GM04504 (cell line): ENCODE data around the gene LY86.
"Not testable (repeated sequence)": the region's sequence is repeated elsewhere in the genome, so short reads cannot be mapped to it uniquely, and the experiment has no call there.

ENCODE experiments used
- DNase-seq: peaks from one replicate; pipeline ENCODE4 v3.0.0-alpha.2; 2012; ENCODE audit warnings: low read depth

Gene LY86

GRCh38 chr6:6654599-6655575 lies 66.4 kb downstream of the LY86 start:
- peak; percentile 15 for DNase-seq

- DNase-seq: no peak
These were observed 67.3 kb downstream of the LY86 start for GRCh38 chr6:6655805-6656251.

GRCh38 chr6:6656287-6656686 lies 67.8 kb downstream of the LY86 start:
- no peak for DNase-seq

- no peak for DNase-seq
These were observed 68.7 kb downstream of the LY86 start for GRCh38 chr6:6657085-6657819.

- no peak for DNase-seq
These were observed 69.3 kb downstream of the LY86 start for GRCh38 chr6:6657820-6658217.

GRCh38 chr6:6659600-6660327 lies 71.2 kb downstream of the LY86 start:
- no peak for DNase-seq

GRCh38 chr6:6660339-6661045 lies 72.0 kb downstream of the LY86 start:
- no peak for DNase-seq

GRCh38 chr6:6661191-6661590 lies 72.7 kb downstream of the LY86 start:
- no peak for DNase-seq

GRCh38 chr6:6661684-6662083 lies 73.2 kb downstream of the LY86 start:
- DNase-seq: peak; percentile 14

GRCh38 chr6:6663421-6664135 lies 75.1 kb downstream of the LY86 start:
- DNase-seq: no peak

- no peak for DNase-seq
These were observed 77.2 kb downstream of the LY86 start for GRCh38 chr6:6665555-6666243.

GRCh38 chr6:6670150-6670549 lies 81.6 kb downstream of the LY86 start:
- not testable (repeated sequence) for DNase-seq

- no peak for DNase-seq
These were observed 86.4 kb downstream of the LY86 start for GRCh38 chr6:6674872-6675271.

- DNase-seq: no peak
These were observed 88.5 kb downstream of the LY86 start for GRCh38 chr6:6676910-6677441.

- no peak for DNase-seq
These were observed 89.7 kb downstream of the LY86 start for GRCh38 chr6:6678185-6678671.

- DNase-seq: no peak
These were observed 90.3 kb downstream of the LY86 start for GRCh38 chr6:6678811-6679210.

- no peak for DNase-seq
These were observed 91.1 kb downstream of the LY86 start for GRCh38 chr6:6679633-6680032.

GRCh38 chr6:6680526-6680925 lies 92.0 kb downstream of the LY86 start:
- DNase-seq: no peak

GRCh38 chr6:6681075-6681849 lies 92.7 kb downstream of the LY86 start:
- DNase-seq: no peak
